GM21367 (cell line): Measurements from ENCODE around the gene TMEM253.

Experiments used
- ATAC-seq: cut with Tn5 transposase; IDR thresholded peaks from one replicate; pipeline ENCODE4 v1.9.1; 2021; ENCODE audit not compliant: unreplicated experiment

TMEM253 gene

GRCh38 chr14:21089877-21090193 lies 11.0 kb upstream of the TMEM253 start:
- no peak for ATAC-seq

- no peak for ATAC-seq
These were observed 10.5 kb upstream of the TMEM253 start for GRCh38 chr14:21090194-21090939.

- no peak for ATAC-seq
These were observed 9.8 kb upstream of the TMEM253 start for GRCh38 chr14:21090940-21091663.

GRCh38 chr14:21091821-21092272 lies 9.0 kb upstream of the TMEM253 start:
- ATAC-seq = no peak

- ATAC-seq = peak; percentile 77
These were observed 8.4 kb upstream of the TMEM253 start for GRCh38 chr14:21092273-21093011.

GRCh38 chr14:21093018-21093417 lies 7.8 kb upstream of the TMEM253 start:
- no peak for ATAC-seq

- no peak for ATAC-seq
These were observed 6.8 kb upstream of the TMEM253 start for GRCh38 chr14:21093769-21094681.

- no peak for ATAC-seq
These were observed 5.2 kb upstream of the TMEM253 start for GRCh38 chr14:21095430-21096205.

- ATAC-seq = no peak
These were observed 4.4 kb upstream of the TMEM253 start for GRCh38 chr14:21096438-21096837.

GRCh38 chr14:21096978-21097635 lies 3.8 kb upstream of the TMEM253 start:
- ATAC-seq = no peak

GRCh38 chr14:21097636-21098075 lies 3.2 kb upstream of the TMEM253 start:
- ATAC-seq = no peak

- ATAC-seq = no peak
These were observed 2.6 kb upstream of the TMEM253 start, which contains the start of gene ZNF219 for GRCh38 chr14:21098076-21098891. Gene ZNF219 (minus strand): TSS chr14:21098655. CDS start chr14:21093591, 5,064 bp downstream.

- ATAC-seq = no peak
These were observed 1.8 kb upstream of the TMEM253 start for GRCh38 chr14:21098892-21099595.

GRCh38 chr14:21099596-21099985 lies 1.3 kb upstream of the TMEM253 start:
- no peak for ATAC-seq

- ATAC-seq = no peak
These were observed 1.0 kb downstream of the TMEM253 start for GRCh38 chr14:21101802-21102413.

GRCh38 chr14:21102521-21103410 lies 1.9 kb downstream of the TMEM253 start:
- ATAC-seq = no peak

- ATAC-seq = peak; percentile 1
These were observed 2.5 kb downstream of the TMEM253 start for GRCh38 chr14:21103411-21103709.
